HepG2 (cell line): ENCODE data around the gene CADPS. TPM values are rescaled to one million over a fixed set of nuclear protein-coding genes. Genes with fewer than 3 reads are reported as not detected.

Experiments used
- ATAC-seq: fragments of 200-7000 bp; cut with Tn5 transposase; 3 replicates; pipeline ENCODE4 v1.9.1; 2020; ENCODE audit warnings: mild to moderate bottlenecking, moderate library complexity
- BruUV-seq: library from RNA; stranded (reverse); fragments of 400-500 nt; replicated peaks from 2 replicates; lab custom pipeline; 2021; lab: Mats Ljungman, UMichigan
- CTCF ChIA-PET: fragments of 300-600 bp; formaldehyde crosslinking; extraction: SDS; loops from one replicate; lab custom pipeline; 2021; ENCODE audit warnings: low total read pairs, inconsistent platforms, low intra/inter-chr PET ratio; lab: Yijun Ruan, JAX
- POLR2A ChIA-PET: fragments of 350-600 bp; sonication (Branson Sonifier 250); formaldehyde crosslinking; loops from one replicate; lab custom pipeline; 2020; ENCODE audit warnings: antibody characterized with exemption, inconsistent platforms; lab: Yijun Ruan, JAX
- DNase-seq: peaks from one replicate; pipeline ENCODE4 v3.0.0-alpha.2; 2015; ENCODE audit warnings: low spot score
- FAIRE-seq: peaks from 3 replicates; lab custom pipeline; 2011; peaks lifted over from hg19 to GRCh38; lab: Jason Lieb, UNC
- H2AFZ ChIP-seq: one replicate; pipeline ENCODE4 v1.6.1; 2011; ENCODE audit warnings: low read length, inconsistent platforms
- H3K27ac ChIP-seq: fragments of 300-600 bp; 3 replicates; pipeline ENCODE4 v1.8.0; 2011; ENCODE audit warnings: mixed run types, mild to moderate bottlenecking, mixed read lengths, low read length, inconsistent platforms; ENCODE audit not compliant: insufficient read depth; ENCODE audit errors: extremely low read length
- H3K27me3 ChIP-seq, 2 experiments: fragments of 200-600 bp in 1 of 2; 2 replicates in 1 of 2; 3 replicates in 1 of 2; pipeline versions ENCODE4 v1.6.0 to v1.8.0; 2011; ENCODE audit warnings: low read length in 2 of 2, mild to moderate bottlenecking in 2 of 2, moderate library complexity in 2 of 2, inconsistent platforms in 1 of 2; ENCODE audit not compliant: insufficient read depth in 2 of 2, control insufficient read depth in 1 of 2
- H3K36me3 ChIP-seq, 2 experiments: fragments of 200-600 bp in 1 of 2; replicated peaks in 1 of 2; 2 replicates in 1 of 2; 3 replicates in 1 of 2; pipeline versions ENCODE4 v1.5.1 to v1.8.0; 2011; ENCODE audit warnings: low read length in 2 of 2, inconsistent platforms in 1 of 2; ENCODE audit not compliant: insufficient read depth in 2 of 2, control insufficient read depth in 1 of 2
- H3K4me1 ChIP-seq: 2 replicates; pipeline ENCODE4 v1.5.1; 2012; ENCODE audit warnings: low read length, inconsistent platforms; ENCODE audit not compliant: insufficient read depth
- H3K4me2 ChIP-seq: 2 replicates; pipeline ENCODE4 v1.6.0; 2011; ENCODE audit warnings: low read depth, low read length, inconsistent platforms
- H3K4me3 ChIP-seq, 3 experiments: fragments of 200-600 bp in 1 of 3; sonication (generic), shearing (Covaris generic) in 1 of 3; replicated peaks in 1 of 3; 2 replicates each; pipeline ENCODE4 v1.5.1; 2011 to 2016; ENCODE audit warnings: low read length in 3 of 3, inconsistent platforms in 2 of 3, low read depth in 2 of 3, mild to moderate bottlenecking in 2 of 3, control low read depth in 1 of 3, mixed read lengths in 1 of 3; ENCODE audit not compliant: insufficient read depth in 1 of 3
- H3K79me2 ChIP-seq: one replicate; pipeline ENCODE4 v1.6.1; 2011; ENCODE audit warnings: low read length, inconsistent platforms; ENCODE audit not compliant: insufficient read depth
- H3K9ac ChIP-seq: 2 replicates; pipeline ENCODE4 v1.6.0; 2011; ENCODE audit warnings: mild to moderate bottlenecking, low read depth, low read length, inconsistent platforms; ENCODE audit not compliant: insufficient read depth
- H3K9me3 ChIP-seq: 2 replicates; pipeline ENCODE4 v1.5.1; 2012; ENCODE audit warnings: mild to moderate bottlenecking, low read length
- H4K20me1 ChIP-seq: 2 replicates; pipeline ENCODE4 v1.6.0; 2011; ENCODE audit warnings: inconsistent platforms, mild to moderate bottlenecking, low read length, moderate library complexity; ENCODE audit not compliant: insufficient read depth
- HMG20B ChIP-seq: conservative IDR thresholded peaks from 2 replicates; pipeline ENCODE4 v1.6.1; 2016; ENCODE audit warnings: missing genetic modification reagents, missing compliant biosample characterization
- NFKBIZ ChIP-seq: IDR thresholded peaks from 2 replicates; pipeline ENCODE4 v1.6.1; 2018; ENCODE audit warnings: missing genetic modification reagents, missing compliant biosample characterization
- NONO ChIP-seq, 2 experiments: fragments of 450-650 bp in 1 of 2; sonication (generic) in 1 of 2; formaldehyde crosslinking in 1 of 2; IDR thresholded peaks in 1 of 2; conservative IDR thresholded peaks in 1 of 2; 2 replicates each; pipeline versions ENCODE4 v1.6.1 to v1.8.0; 2017 to 2022; ENCODE audit warnings: mild to moderate bottlenecking in 1 of 2, missing genetic modification reagents in 1 of 2, moderate library complexity in 1 of 2
- NPAS2 ChIP-seq: sonication (generic); formaldehyde crosslinking; IDR thresholded peaks from 2 replicates; pipeline ENCODE4 v1.8.0; 2022; ENCODE audit warnings: mild to moderate bottlenecking, missing genetic modification reagents, borderline replicate concordance
- TBL1XR1 ChIP-seq: fragments of 150-350 bp; IDR thresholded peaks from 2 replicates; pipeline ENCODE4 v1.6.1; 2014; ENCODE audit warnings: borderline replicate concordance, low read length; ENCODE audit not compliant: partially characterized antibody
- ZNF343 ChIP-seq: sonication (generic); formaldehyde crosslinking; IDR thresholded peaks from 2 replicates; pipeline ENCODE4 v1.4.0; 2020; ENCODE audit warnings: mild to moderate bottlenecking, missing genetic modification reagents
- ZNF431 ChIP-seq: sonication (generic); formaldehyde crosslinking; IDR thresholded peaks from 2 replicates; pipeline ENCODE4 v1.9.0; 2022; ENCODE audit warnings: missing genetic modification reagents, low read depth, mild to moderate bottlenecking, borderline replicate concordance
- ZNF549 ChIP-seq: sonication (generic); formaldehyde crosslinking; IDR thresholded peaks from 2 replicates; pipeline ENCODE4 v1.5.0; 2020; ENCODE audit warnings: missing genetic modification reagents
- ZNF564 ChIP-seq: sonication (generic); formaldehyde crosslinking; IDR thresholded peaks from 2 replicates; pipeline ENCODE4 v1.8.1; 2023; ENCODE audit warnings: mild to moderate bottlenecking, missing genetic modification reagents
- ZNF687 ChIP-seq: sonication (generic); formaldehyde crosslinking; IDR thresholded peaks from 2 replicates; pipeline ENCODE4 v1.5.1; 2020; ENCODE audit warnings: mild to moderate bottlenecking, missing genetic modification reagents, moderate library complexity
- in situ Hi-C: cut with HindIII; loops from 2 replicates; pipeline ENCODE4 v1.10.0; 2017; ENCODE audit warnings: low pct_unique_long_range_greater_than_20kb; ENCODE audit not compliant: extremely low pct_ligation_motif_present
- intact Hi-C: fragments of 100-400 bp; cut with micrococcal nuclease; formaldehyde crosslinking; loops from one replicate; pipeline ENCODE4 v1.10.0; 2022; ENCODE audit not compliant: unreplicated experiment
- polyA plus RNA-seq, 8 experiments: library from polyadenylated mRNA; depleted of rRNA in 3 of 8; stranded (reverse) in 7 of 8; unstranded in 1 of 8; fragments of >200 nt; fragmentation: Illumina TruSeq in 4 of 8; extraction: Trizol in 4 of 8; gene quantifications; 2 replicates each; pipeline versions ENCODE4 v1.2.1 to v1.2.3, GENCODE V29; 2011 to 2016; ENCODE audit warnings: low read depth in 4 of 8, missing spikeins in 1 of 8, mixed read lengths in 1 of 8; ENCODE audit not compliant: insufficient read depth in 1 of 8
- total RNA-seq, 5 experiments: library from RNA; depleted of rRNA; stranded (reverse); fragments of >200 nt; fragmentation: Illumina TruSeq; extraction: Trizol; gene quantifications; 2 replicates each; pipeline ENCODE4 v1.2.3, GENCODE V29; 2016; ENCODE audit warnings: low read depth in 1 of 5

Gene CADPS
- total and polyA plus RNA-seq, 2 of the 13 experiments (the other 11 are each of a cell fraction or from before 2014, with no cell fraction given), result not detected

DNA sequence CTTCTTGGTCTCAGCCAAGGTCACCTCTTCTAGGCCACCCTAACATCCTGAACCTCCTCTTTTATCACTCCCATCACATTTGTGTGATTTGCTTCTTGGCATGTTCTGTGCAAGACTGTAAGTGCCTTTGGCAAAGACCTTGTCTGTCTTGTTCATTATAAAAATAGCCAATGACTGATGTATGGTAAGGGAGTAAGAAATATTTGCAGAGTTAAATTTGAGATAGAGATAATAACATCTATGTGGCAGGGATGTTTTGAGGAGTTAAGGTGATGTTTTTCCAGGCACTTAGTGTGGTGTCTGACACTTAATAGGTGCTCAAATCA, 202.3 kb downstream of the CADPS start:
- ATAC-seq, result no peak
- BruUV-seq, result no TSS peak
- Histone ChIP-seq H3K27ac (no peak overlapping the region), H3K4me2 (no peak overlapping the region), H3K9ac (no peak overlapping the region), H3K79me2 (no peaks in the 10 kb centered on the region), H3K4me1 (peaks cover 12% of the 10 kb centered on the region), H3K4me3 (no peak overlapping the region), H3K36me3 (no peaks in the 10 kb centered on the region), H4K20me1 (no peaks in the 10 kb centered on the region)
- POLR2A ChIA-PET, result no interaction called here
- FAIRE-seq, result no peak
- CTCF ChIA-PET, result no interaction called here
- in situ Hi-C loops, result no loop called here
- DNase-seq, result no peak
- intact Hi-C loops, result no loop called here
- TF ChIP-seq ZNF549 (CRISPR knock-in tag), result no peak
- TF ChIP-seq ZNF431 (CRISPR knock-in tag), result no peak
- TF ChIP-seq ZNF343 (CRISPR knock-in tag), result no peak
- TF ChIP-seq NPAS2 (CRISPR knock-in tag), result no peak
- TF ChIP-seq NFKBIZ, result no peak
- no peak for TF ChIP-seq ZNF687 (CRISPR knock-in tag)
- no peak for TF ChIP-seq HMG20B
- TF ChIP-seq ZNF564 (CRISPR knock-in tag), result no peak
- TF ChIP-seq TBL1XR1, result no peak
- no peak for TF ChIP-seq NONO (IDR thresholded peaks at IDR 0.05)
- TF ChIP-seq NONO (CRISPR knock-in tag; conservative IDR thresholded peaks at IDR 0.05), result no peak
- TF ChIP-seq, all 625 proteins: peak for 0
- Histone ChIP-seq H3K9me3 (no peaks in the 10 kb centered on the region), H2AFZ (no peak overlapping the region), H3K27me3 (no peaks in the 10 kb centered on the region)
